Fibroblast of lung (primary cell): Measurements from ENCODE around the gene CELF2. TPM values are rescaled to one million over a fixed set of nuclear protein-coding genes. Genes with fewer than 3 reads are reported as not detected.

Experiments used
- DNase-seq, 2 donors: peaks; one replicate each; pipeline versions ENCODE4 v3.0.0 to v3.0.0-alpha.2; 2010; ENCODE audit warnings: low read depth in 2 of 2
- H2AFZ ChIP-seq: 2 replicates; pipeline ENCODE4 v1.5.1; 2012; ENCODE audit warnings: low read length, control low read depth, inconsistent platforms
- H3K27ac ChIP-seq: 2 replicates; pipeline ENCODE4 v1.5.1; 2011; ENCODE audit warnings: low read length, control low read depth; ENCODE audit not compliant: insufficient read depth
- H3K27me3 ChIP-seq: 2 replicates; pipeline ENCODE4 v1.5.1; 2011; ENCODE audit warnings: mild to moderate bottlenecking, low read length; ENCODE audit not compliant: control insufficient read depth, insufficient read depth
- H3K36me3 ChIP-seq: 2 replicates; pipeline ENCODE4 v1.5.1; 2011; ENCODE audit warnings: low read length; ENCODE audit not compliant: control insufficient read depth, insufficient read depth
- H3K4me1 ChIP-seq: 2 replicates; pipeline ENCODE4 v1.5.1; 2011; ENCODE audit warnings: low read length; ENCODE audit not compliant: control insufficient read depth, insufficient read depth; ENCODE audit errors: extremely low read depth
- H3K4me2 ChIP-seq: 2 replicates; pipeline ENCODE4 v1.5.1; 2011; ENCODE audit warnings: low read length, control low read depth; ENCODE audit not compliant: insufficient read depth; ENCODE audit errors: extremely low read depth
- H3K4me3 ChIP-seq, 4 experiments: fragments of 200-600 bp in 1 of 4; sonication (generic) in 1 of 4; replicated peaks in 1 of 4; 2 replicates each; pipeline ENCODE4 v1.5.1; 2011 to 2016; ENCODE audit warnings: low read length in 4 of 4, low read depth in 3 of 4, mild to moderate bottlenecking in 3 of 4, control low read depth in 2 of 4, inconsistent platforms in 1 of 4, mixed read lengths in 1 of 4; ENCODE audit not compliant: insufficient read depth in 1 of 4; ENCODE audit errors: control extremely low read depth in 1 of 4
- H3K79me2 ChIP-seq: 2 replicates; pipeline ENCODE4 v1.5.1; 2012; ENCODE audit warnings: mild to moderate bottlenecking, low read length, inconsistent platforms; ENCODE audit not compliant: control insufficient read depth, insufficient read depth
- H3K9ac ChIP-seq: 2 replicates; pipeline ENCODE4 v1.5.1; 2011; ENCODE audit warnings: mild to moderate bottlenecking, low read length, control low read depth; ENCODE audit not compliant: insufficient read depth
- H3K9me3 ChIP-seq: 2 replicates; pipeline ENCODE4 v1.5.1; 2012; ENCODE audit warnings: low read depth, low read length; ENCODE audit not compliant: control insufficient read depth, insufficient read depth
- H4K20me1 ChIP-seq: 2 replicates; pipeline ENCODE4 v1.5.1; 2011; ENCODE audit warnings: low read length; ENCODE audit not compliant: control insufficient read depth, insufficient read depth; ENCODE audit errors: extremely low read depth
- EZH2 ChIP-seq: IDR thresholded peaks from 2 replicates; pipeline ENCODE4 v1.5.1; 2012; ENCODE audit warnings: low read length, control low read depth, mild to moderate bottlenecking; ENCODE audit errors: missing control alignments
- polyA plus RNA-seq, 2 donors: library from polyadenylated mRNA; depleted of rRNA in 1 of 2; stranded (reverse) in 1 of 2; unstranded in 1 of 2; fragments of >200 nt; gene quantifications; 2 replicates each; pipeline ENCODE4 v1.2.1, GENCODE V29; 2011 to 2012; ENCODE audit warnings: missing spikeins in 1 of 2
- total RNA-seq: library from RNA; depleted of rRNA; stranded (reverse); fragments of >200 nt; gene quantifications from 2 replicates; pipeline ENCODE4 v1.2.1, GENCODE V29; 2014
- TF ChIP-seq, protein P1 (sequence below), 2 donors: IDR thresholded peaks in 1 of 2; conservative IDR thresholded peaks in 1 of 2; 1 replicate in 1 of 2; 2 replicates in 1 of 2; pipeline ENCODE4 v1.5.1; 2011 to 2012; ENCODE audit warnings: low read length in 2 of 2, control low read depth in 1 of 2, inconsistent platforms in 1 of 2, low read depth in 1 of 2, mild to moderate bottlenecking in 1 of 2

CELF2 gene
- total and polyA plus RNA-seq, 2 donors (not counting 1 experiment from before 2014, with no cell fraction given), result 16.9 to 25.1 TPM

DNA sequence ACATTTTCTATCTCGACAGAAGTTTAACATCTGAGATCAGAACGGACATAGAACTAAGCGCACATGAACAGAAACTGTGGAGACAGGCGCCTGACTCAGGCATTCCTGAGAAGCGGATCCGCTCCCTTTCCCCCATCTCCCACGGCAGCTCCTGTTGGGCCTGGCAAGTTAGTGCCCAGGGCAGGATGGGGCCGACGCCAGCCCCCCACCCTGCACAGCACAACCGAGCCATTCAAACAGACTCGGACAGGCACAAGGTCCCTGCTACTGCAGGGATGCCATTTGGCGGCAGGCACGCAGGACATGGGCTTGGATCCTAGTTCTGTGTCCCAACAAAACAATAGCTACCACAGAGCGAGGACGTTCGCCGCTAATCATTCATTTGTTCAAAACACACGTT, 322.0 kb downstream of the CELF2 start:
- no peaks in the 10 kb centered on the region for H3K4me1 ChIP-seq
- H3K9me3 ChIP-seq, result no peaks in the 10 kb centered on the region
- H3K4me3 ChIP-seq, result no peak overlapping the region
- H3K9ac ChIP-seq, result no peak overlapping the region
- TF ChIP-seq, protein P1, sequence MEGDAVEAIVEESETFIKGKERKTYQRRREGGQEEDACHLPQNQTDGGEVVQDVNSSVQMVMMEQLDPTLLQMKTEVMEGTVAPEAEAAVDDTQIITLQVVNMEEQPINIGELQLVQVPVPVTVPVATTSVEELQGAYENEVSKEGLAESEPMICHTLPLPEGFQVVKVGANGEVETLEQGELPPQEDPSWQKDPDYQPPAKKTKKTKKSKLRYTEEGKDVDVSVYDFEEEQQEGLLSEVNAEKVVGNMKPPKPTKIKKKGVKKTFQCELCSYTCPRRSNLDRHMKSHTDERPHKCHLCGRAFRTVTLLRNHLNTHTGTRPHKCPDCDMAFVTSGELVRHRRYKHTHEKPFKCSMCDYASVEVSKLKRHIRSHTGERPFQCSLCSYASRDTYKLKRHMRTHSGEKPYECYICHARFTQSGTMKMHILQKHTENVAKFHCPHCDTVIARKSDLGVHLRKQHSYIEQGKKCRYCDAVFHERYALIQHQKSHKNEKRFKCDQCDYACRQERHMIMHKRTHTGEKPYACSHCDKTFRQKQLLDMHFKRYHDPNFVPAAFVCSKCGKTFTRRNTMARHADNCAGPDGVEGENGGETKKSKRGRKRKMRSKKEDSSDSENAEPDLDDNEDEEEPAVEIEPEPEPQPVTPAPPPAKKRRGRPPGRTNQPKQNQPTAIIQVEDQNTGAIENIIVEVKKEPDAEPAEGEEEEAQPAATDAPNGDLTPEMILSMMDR (conservative IDR thresholded peaks at IDR 0.05 in 1 of 2, IDR thresholded peaks at IDR 0.05 in 1 of 2; ENCODE audit: low read depth in 1 of 2, low read length in 2 of 2), result no peak
- no peak for TF ChIP-seq EZH2
- no peaks in the 10 kb centered on the region for H3K79me2 ChIP-seq
- no peak overlapping the region for H3K27ac ChIP-seq
- H3K4me2 ChIP-seq, result no peak overlapping the region
- H3K36me3 ChIP-seq, result no peaks in the 10 kb centered on the region
- H3K27me3 ChIP-seq, result no peaks in the 10 kb centered on the region
- no peaks in the 10 kb centered on the region for H4K20me1 ChIP-seq
- DNase-seq, result no peak
- no peak overlapping the region for H2AFZ ChIP-seq

DNA sequence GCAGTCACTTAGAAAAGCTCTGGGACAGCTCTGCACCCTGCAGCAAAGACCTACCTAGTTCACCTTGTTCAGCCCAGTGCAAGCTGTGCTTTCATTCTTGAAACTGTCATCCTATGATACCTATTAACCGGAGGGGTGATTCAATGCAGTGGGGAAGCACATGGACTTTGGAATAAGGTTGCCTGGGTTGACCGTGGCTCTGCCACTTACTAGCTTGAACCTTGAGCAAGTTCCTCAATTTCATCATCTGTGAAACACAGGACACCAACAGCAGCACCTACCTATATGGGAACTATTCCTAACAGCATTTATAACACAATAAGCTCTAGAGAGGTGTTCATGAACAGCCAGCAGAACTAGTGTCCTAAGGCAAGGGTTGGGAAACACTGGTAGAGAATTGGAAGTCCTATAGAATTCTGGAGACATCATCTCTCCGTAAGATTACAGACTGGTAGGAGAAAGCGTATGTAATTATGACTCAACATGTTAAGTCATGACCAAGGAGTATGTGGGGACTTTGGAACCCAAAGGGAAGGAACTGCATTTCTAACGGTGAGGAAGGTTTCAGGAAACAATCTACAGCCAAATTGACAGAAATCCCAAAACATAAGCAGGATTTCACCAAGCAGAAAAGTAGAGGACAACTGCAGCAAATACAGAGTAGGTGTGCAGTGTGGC, 323.8 kb downstream of the CELF2 start:
- H3K79me2 ChIP-seq, result no peaks in the 10 kb centered on the region
- H3K27ac ChIP-seq, result no peak overlapping the region
- H2AFZ ChIP-seq, result no peak overlapping the region
- H3K27me3 ChIP-seq, result no peaks in the 10 kb centered on the region
- no peak overlapping the region for H3K4me3 ChIP-seq
- no peak overlapping the region for H3K9ac ChIP-seq
- TF ChIP-seq, protein P1 (conservative IDR thresholded peaks at IDR 0.05 in 1 of 2, IDR thresholded peaks at IDR 0.05 in 1 of 2; ENCODE audit: low read depth in 1 of 2, low read length in 2 of 2), result no peak
- TF ChIP-seq EZH2, result no peak
- H3K4me1 ChIP-seq, result no peaks in the 10 kb centered on the region
- no peaks in the 10 kb centered on the region for H3K9me3 ChIP-seq
- no peaks in the 10 kb centered on the region for H3K36me3 ChIP-seq
- no peak overlapping the region for H3K4me2 ChIP-seq
- DNase-seq, result no peak
- no peaks in the 10 kb centered on the region for H4K20me1 ChIP-seq

DNA sequence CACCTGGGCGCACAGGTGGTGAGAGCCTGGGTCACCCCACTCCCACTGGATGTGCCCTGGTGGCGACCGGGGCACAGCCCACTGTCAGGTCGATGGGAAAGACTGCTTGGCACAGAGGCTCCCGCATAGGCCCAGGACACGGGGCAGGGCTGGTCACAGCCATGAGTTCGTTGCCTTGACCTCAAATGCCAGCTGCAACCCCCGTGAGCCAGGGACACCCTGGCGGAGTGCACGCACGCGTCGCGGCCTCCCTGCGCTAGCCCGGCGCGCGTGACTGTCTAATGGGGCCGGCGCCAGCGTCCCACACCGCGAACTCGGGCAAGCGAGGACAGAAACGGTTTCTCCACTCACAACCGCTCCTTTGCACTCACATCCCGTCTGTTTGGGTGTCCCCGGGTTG, 326.4 kb downstream of the CELF2 start:
- H3K36me3 ChIP-seq, result no peaks in the 10 kb centered on the region
- no peaks in the 10 kb centered on the region for H4K20me1 ChIP-seq
- no peak overlapping the region for H2AFZ ChIP-seq
- H3K9me3 ChIP-seq, result no peaks in the 10 kb centered on the region
- no peak overlapping the region for H3K27ac ChIP-seq
- no peaks in the 10 kb centered on the region for H3K27me3 ChIP-seq
- no peaks in the 10 kb centered on the region for H3K4me1 ChIP-seq
- DNase-seq, result no peak
- no peak overlapping the region for H3K4me2 ChIP-seq
- no peak overlapping the region for H3K4me3 ChIP-seq
- H3K79me2 ChIP-seq, result no peaks in the 10 kb centered on the region
- TF ChIP-seq, protein P1 (conservative IDR thresholded peaks at IDR 0.05 in 1 of 2, IDR thresholded peaks at IDR 0.05 in 1 of 2; ENCODE audit: low read depth in 1 of 2, low read length in 2 of 2), result no peak
- no peak for TF ChIP-seq EZH2
- no peak overlapping the region for H3K9ac ChIP-seq
